ENCODE results near the gene APOD.

GRCh38 chr3:195580744-195581443, 2.8 kb downstream of the APOD start:
- TF ChIP-seq ZNF830 (tag by site-specific recombination; IDR thresholded peaks at IDR 0.05; ENCODE audit: low read depth) (no peak), MYNN (tag by site-specific recombination; IDR thresholded peaks at IDR 0.05; ENCODE audit: borderline replicate concordance) (no peak), CTCF (tag by site-specific recombination; IDR thresholded peaks at IDR 0.05) (no peak), REST (tag by site-specific recombination; IDR thresholded peaks at IDR 0.05) (no peak), ZNF76 (tag by site-specific recombination; IDR thresholded peaks at IDR 0.05; ENCODE audit: borderline replicate concordance, low read depth) (no peak), GLI2 (tag by site-specific recombination; IDR thresholded peaks at IDR 0.05; ENCODE audit: borderline replicate concordance, low read depth) (no peak)
- TF ChIP-seq, protein P1, sequence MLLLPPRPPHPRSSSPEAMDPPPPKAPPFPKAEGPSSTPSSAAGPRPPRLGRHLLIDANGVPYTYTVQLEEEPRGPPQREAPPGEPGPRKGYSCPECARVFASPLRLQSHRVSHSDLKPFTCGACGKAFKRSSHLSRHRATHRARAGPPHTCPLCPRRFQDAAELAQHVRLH (tag by site-specific recombination; IDR thresholded peaks at IDR 0.05) = no peak

All from HEK293 (cell line).